Gastroesophageal sphincter (tissue), 4 donors: ENCODE measurements around the gene EFR3B. TPM values are rescaled to one million over a fixed set of nuclear protein-coding genes. Genes with fewer than 3 reads are reported as not detected.
"Not testable (repeated sequence)": the region's sequence is repeated elsewhere in the genome, so short reads cannot be mapped to it uniquely, and the experiment has no call there.

Experiments
- ATAC-seq: fragments of 150-250 bp; one replicate; pipeline ENCODE4 v1.9.1; 2016; ENCODE audit warnings: mild to moderate bottlenecking, moderate library complexity
- H3K27ac ChIP-seq, 4 donors: fragments of 200-600 bp; sonication (generic) in 3 of 4; 1 replicate in 3 of 4; 2 replicates in 1 of 4; pipeline ENCODE4 v1.5.1; 2016 to 2019
- H3K27me3 ChIP-seq: fragments of 200-600 bp; sonication (generic); one replicate; pipeline ENCODE4 v1.5.1; 2019
- H3K36me3 ChIP-seq, 2 donors: fragments of 200-600 bp; sonication (generic); one replicate each; pipeline ENCODE4 v1.5.1; 2019; ENCODE audit warnings: control low read depth in 1 of 2
- H3K4me1 ChIP-seq, 3 donors: fragments of 200-600 bp; sonication (generic); 1 replicate in 2 of 3; 2 replicates in 1 of 3; pipeline ENCODE4 v1.5.1; 2016 to 2019; ENCODE audit warnings: control low read depth in 2 of 3
- H3K4me3 ChIP-seq, 2 donors: fragments of 200-600 bp; sonication (generic); one replicate each; pipeline ENCODE4 v1.5.1; 2019; ENCODE audit warnings: mild to moderate bottlenecking in 1 of 2, moderate library complexity in 1 of 2
- H3K9me3 ChIP-seq, 3 donors: fragments of 200-600 bp; sonication (generic); one replicate each; pipeline ENCODE4 v1.5.1; 2017 to 2019; ENCODE audit warnings: control low read depth in 2 of 3
- CTCF ChIP-seq, 4 experiments: fragments of 200-600 bp in 2 of 4; fragments of 450-650 bp in 2 of 4; sonication (generic) in 1 of 4; IDR thresholded peaks; one replicate each; pipeline ENCODE4 v1.5.1; 2017 to 2019; ENCODE audit warnings: antibody characterized with exemption in 4 of 4, mild to moderate bottlenecking in 2 of 4, moderate library complexity in 2 of 4
- EP300 ChIP-seq: sonication (generic); formaldehyde crosslinking; IDR thresholded peaks from one replicate; pipeline ENCODE4 v1.6.1; 2017; ENCODE audit warnings: antibody characterized with exemption, mild to moderate bottlenecking
- POLR2A ChIP-seq, 2 donors: fragments of 450-650 bp; IDR thresholded peaks; one replicate each; pipeline ENCODE4 v1.6.1; 2017; ENCODE audit warnings: antibody characterized with exemption in 2 of 2, mild to moderate bottlenecking in 2 of 2, moderate library complexity in 1 of 2
- POLR2AphosphoS5 ChIP-seq: sonication (generic); formaldehyde crosslinking; IDR thresholded peaks from one replicate; pipeline ENCODE4 v1.6.1; 2017; ENCODE audit warnings: antibody characterized with exemption
- WGBS, 2 donors: methylation state at CpG; one replicate each; pipeline ENCODE4 v1.1.5; 2018; ENCODE audit warnings: low coverage in 1 of 2; 5-methylcytosine and 5-hydroxymethylcytosine counted together
- total RNA-seq, 4 donors: library from RNA; depleted of rRNA; stranded (reverse); fragments of >200 nt; gene quantifications; one replicate each; pipeline ENCODE4 v1.1.0, GENCODE V29; 2016

Gene EFR3B
- total RNA-seq, 4 donors from 2014 or later, result 0.67 to 2.4 (median 1.5) TPM

- Histone ChIP-seq H3K27ac (no peak overlapping the region), H3K4me3 (no peak overlapping the region), H3K9me3 (no peaks in the 10 kb centered on the region), H3K36me3 (no peaks in the 10 kb centered on the region), H3K27me3 (no peaks in the 10 kb centered on the region), H3K4me1 (no peaks in the 10 kb centered on the region)
- TF ChIP-seq POLR2A (IDR thresholded peaks at IDR 0.05) (no peak), POLR2AphosphoS5 (no peak), CTCF (IDR thresholded peaks at IDR 0.05) (no peak), EP300 (no peak)
- WGBS, 2 donors, result 79 to 89% methylated on average over 5 to 8 of the region's 11 CpGs
- ATAC-seq, result no peak
Measured at GRCh38 chr2:25119263-25119662, 77.4 kb downstream of the EFR3B start.

GRCh38 chr2:25122367-25122766 lies 80.5 kb downstream of the EFR3B start:
- ATAC-seq, result no peak
- Histone ChIP-seq H3K4me1 (no peaks in the 10 kb centered on the region), H3K27me3 (no peaks in the 10 kb centered on the region), H3K27ac (no peak overlapping the region), H3K9me3 (no peaks in the 10 kb centered on the region), H3K36me3 (no peaks in the 10 kb centered on the region), H3K4me3 (no peak overlapping the region)
- TF ChIP-seq POLR2AphosphoS5 (no peak), CTCF (IDR thresholded peaks at IDR 0.05) (no peak), EP300 (no peak)
- 86 to 93% methylated on average over 2 to 3 of the region's 3 CpGs for WGBS, 2 donors

- 67 to 92% methylated on average over 1 to 2 of the region's 5 CpGs for WGBS, 2 donors
- TF ChIP-seq POLR2A (IDR thresholded peaks at IDR 0.05), result no peak
- TF ChIP-seq EP300, result no peak
- TF ChIP-seq CTCF (IDR thresholded peaks at IDR 0.05), result no peak
- no peak for TF ChIP-seq POLR2AphosphoS5
- H3K27me3 ChIP-seq, result no peaks in the 10 kb centered on the region
- H3K4me1 ChIP-seq, result no peaks in the 10 kb centered on the region
- H3K4me3 ChIP-seq, result no peak overlapping the region
- no peak overlapping the region for H3K27ac ChIP-seq
- H3K36me3 ChIP-seq, result no peaks in the 10 kb centered on the region
- peak; percentile 36 for ATAC-seq
- no peaks in the 10 kb centered on the region for H3K9me3 ChIP-seq
Measured at GRCh38 chr2:25123682-25124081, 81.8 kb downstream of the EFR3B start.

GRCh38 chr2:25125189-25125588 lies 83.3 kb downstream of the EFR3B start:
- Histone ChIP-seq H3K9me3 (no peaks in the 10 kb centered on the region), H3K36me3 (no peaks in the 10 kb centered on the region), H3K4me1 (no peaks in the 10 kb centered on the region), H3K27me3 (no peaks in the 10 kb centered on the region), H3K4me3 (no peak overlapping the region), H3K27ac (no peak overlapping the region)
- no peak for ATAC-seq
- TF ChIP-seq EP300 (no peak), POLR2AphosphoS5 (no peak), CTCF (IDR thresholded peaks at IDR 0.05) (no peak), POLR2A (IDR thresholded peaks at IDR 0.05) (no peak)
- WGBS, 2 donors, result 88% methylated on average over 5 of the region's 7 CpGs; no CpG with 5 or more reads in 1 of the 2 donors

GRCh38 chr2:25125976-25126375 lies 84.1 kb downstream of the EFR3B start:
- Histone ChIP-seq H3K36me3 (no peaks in the 10 kb centered on the region), H3K4me1 (no peaks in the 10 kb centered on the region), H3K27me3 (no peaks in the 10 kb centered on the region), H3K4me3 (no peak overlapping the region), H3K9me3 (no peaks in the 10 kb centered on the region), H3K27ac (no peak overlapping the region)
- WGBS, 2 donors, result 77 to 92% methylated on average over 4 of the region's 4 CpGs
- ATAC-seq, result no peak
- no peak for TF ChIP-seq EP300
- no peak for TF ChIP-seq CTCF (IDR thresholded peaks at IDR 0.05)
- TF ChIP-seq POLR2AphosphoS5, result no peak
- no peak for TF ChIP-seq POLR2A (IDR thresholded peaks at IDR 0.05)

- ATAC-seq, H3K27ac ChIP-seq, H3K36me3 ChIP-seq, H3K4me3 ChIP-seq, H3K4me1 ChIP-seq, H3K9me3 ChIP-seq: not testable (repeated sequence)
- peaks cover 11% of the 10 kb centered on the region for H3K27me3 ChIP-seq
- 80% methylated on average over 1 of the region's 3 CpGs; no CpG with 5 or more reads in 1 of the 2 donors for WGBS, 2 donors
Measured at GRCh38 chr2:25127071-25127470, 85.2 kb downstream of the EFR3B start.
